Daoy (cell line): ENCODE measurements around the gene USP24. TPM values are rescaled to one million over a fixed set of nuclear protein-coding genes. Genes with fewer than 3 reads are reported as not detected.
"Not testable (repeated sequence)": the region's sequence is repeated elsewhere in the genome, so short reads cannot be mapped to it uniquely, and the experiment has no call there.

ENCODE experiments used
- DNase-seq: peaks from one replicate; pipeline ENCODE4 v3.0.0-alpha.2; 2015; ENCODE audit warnings: low read depth
- total RNA-seq: library from RNA; depleted of rRNA; stranded (reverse); fragments of >200 nt; shearing (Covaris generic); gene quantifications from 2 replicates; pipeline ENCODE4 v1.2.3, GENCODE V29; 2014

USP24 gene
- total RNA-seq, 1 experiment from 2014 or later = 19.7 TPM

- no peak for DNase-seq
Measured at GRCh38 chr1:55124470-55124869, 90.7 kb downstream of the USP24 start.

DNA sequence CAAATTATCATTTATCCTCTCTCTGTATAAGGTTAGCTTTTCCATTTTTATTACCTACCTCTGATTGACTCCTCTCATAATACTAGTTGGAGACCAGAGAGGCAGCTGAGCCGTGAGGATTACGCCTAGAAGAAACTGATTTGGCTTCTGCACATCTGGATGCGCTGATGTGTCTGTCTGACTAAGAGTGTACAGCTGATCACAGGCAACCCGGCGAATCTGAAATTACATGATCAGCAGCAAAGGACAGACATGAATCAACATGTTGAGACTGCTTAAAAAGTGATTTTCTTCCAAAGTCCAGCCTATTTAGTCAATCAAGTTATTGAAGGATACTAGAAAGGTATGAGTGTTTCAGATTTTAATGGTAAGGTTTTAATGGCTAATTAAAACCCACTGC lies 94.6 kb downstream of the USP24 start:
- DNase-seq = no peak

DNA sequence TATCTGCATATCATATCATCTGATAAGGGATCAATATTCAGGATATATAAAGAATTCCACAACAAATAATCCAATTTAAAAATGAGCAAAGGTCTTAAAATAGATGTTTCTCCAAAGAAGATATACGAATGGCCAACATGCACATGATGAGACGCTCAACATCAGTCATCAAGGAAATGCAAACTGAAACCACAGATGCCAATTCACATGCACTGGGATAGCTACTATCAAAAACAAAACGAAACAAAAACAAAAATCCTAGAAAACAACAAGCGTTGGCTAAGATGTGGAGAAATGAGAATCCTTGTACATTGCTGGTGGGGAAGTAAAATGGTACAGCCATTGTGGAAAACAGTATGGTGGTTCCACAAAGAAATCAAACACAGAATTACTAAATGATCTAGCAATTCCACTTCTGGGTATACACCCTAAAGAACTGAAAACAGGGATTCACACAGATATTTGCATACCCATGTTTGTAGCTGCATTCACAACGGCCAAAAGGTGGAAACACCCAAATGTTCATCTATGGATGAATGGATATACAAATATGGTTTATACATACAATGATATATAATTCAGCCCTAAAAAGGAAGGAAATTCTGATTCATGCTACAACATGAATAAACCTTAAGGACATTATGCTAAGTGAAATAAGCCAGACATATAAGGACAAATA lies 96.4 kb downstream of the USP24 start:
- DNase-seq = no peak

DNA sequence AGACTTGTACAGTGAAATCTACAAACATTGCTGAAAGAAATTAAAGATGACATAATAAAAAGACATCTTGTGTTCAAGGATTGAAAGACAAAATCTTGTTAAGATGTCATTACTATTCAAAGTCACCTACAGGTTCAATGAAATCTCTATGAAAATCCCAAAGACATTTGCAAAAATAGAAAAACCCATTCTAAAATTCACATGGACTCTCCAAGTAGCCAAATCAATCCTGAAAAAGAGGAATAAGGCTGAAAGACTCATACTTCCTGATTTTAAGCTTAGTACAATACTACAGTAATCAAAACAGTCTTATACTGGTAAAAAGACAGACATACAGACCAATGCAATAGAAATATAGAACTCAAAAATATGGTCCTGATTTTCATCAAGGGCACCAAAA lies 97.2 kb downstream of the USP24 start:
- no peak for DNase-seq

- not testable (repeated sequence) for DNase-seq
Measured at GRCh38 chr1:55109005-55109404, 106.2 kb downstream of the USP24 start.

DNA sequence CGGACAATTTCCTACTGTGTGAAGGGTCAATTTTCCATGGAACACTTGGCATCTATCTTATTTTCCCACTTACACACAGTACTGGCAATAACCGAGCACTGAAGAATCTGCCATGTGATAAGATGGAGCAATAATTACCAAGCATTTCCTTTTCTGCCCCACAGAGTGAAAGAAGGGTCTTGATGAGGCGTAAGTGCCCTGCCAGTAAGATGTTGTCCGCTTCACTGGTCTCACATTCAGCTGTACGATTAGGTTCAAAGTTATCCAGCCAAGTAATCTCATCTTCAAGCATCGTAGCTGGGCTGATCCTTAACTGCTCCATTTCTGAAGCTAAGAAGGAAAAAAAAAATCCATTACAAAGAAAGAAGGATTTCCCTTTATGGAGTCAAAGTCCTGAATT lies 108.1 kb downstream of the USP24 start:
- no peak for DNase-seq

- DNase-seq = no peak
Measured at GRCh38 chr1:55103891-55104290, 111.3 kb downstream of the USP24 start.

- no peak for DNase-seq
Measured at GRCh38 chr1:55095095-55095494, 120.1 kb downstream of the USP24 start.

- no peak for DNase-seq
Measured at GRCh38 chr1:55092475-55092874, 122.7 kb downstream of the USP24 start.

DNA sequence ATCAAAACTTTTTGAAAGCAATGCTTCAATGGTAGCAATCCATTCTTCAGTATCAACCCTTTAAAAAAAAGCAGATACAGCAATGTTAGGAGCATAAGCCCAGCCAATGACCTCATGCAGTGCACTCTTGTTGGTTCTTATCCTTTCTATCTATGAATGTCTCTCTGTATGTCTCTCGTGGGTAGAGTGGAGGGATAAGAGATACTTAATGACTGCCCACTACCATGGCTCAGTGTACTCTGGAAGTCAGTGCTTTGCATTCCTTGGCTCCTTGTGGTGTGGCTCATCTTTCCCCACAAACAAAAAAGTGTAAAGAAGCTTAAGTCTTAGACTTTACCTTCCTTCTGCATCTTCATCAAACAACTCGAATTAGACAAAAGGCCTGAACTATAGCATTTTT lies 125.5 kb downstream of the USP24 start:
- DNase-seq = no peak

DNA sequence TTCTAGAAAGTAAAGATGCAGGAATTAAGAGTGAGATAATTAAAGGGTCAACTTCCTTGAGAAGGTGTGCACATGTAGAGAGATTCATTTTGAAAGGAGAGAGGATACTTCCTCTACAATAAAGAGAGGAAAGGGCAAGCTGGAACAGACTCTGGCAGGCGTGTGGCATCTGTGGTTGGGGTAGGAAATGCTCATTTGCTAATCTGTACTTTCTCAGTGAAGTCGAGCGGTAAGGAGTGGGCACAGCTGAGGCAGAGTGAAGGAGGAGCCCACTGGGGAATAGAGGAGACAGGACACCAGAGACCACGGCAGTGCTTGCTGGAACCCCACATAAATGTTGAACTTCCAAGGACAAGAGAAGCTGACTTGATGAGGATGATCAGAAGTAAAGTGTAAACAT lies 126.8 kb downstream of the USP24 start:
- DNase-seq = no peak

DNA sequence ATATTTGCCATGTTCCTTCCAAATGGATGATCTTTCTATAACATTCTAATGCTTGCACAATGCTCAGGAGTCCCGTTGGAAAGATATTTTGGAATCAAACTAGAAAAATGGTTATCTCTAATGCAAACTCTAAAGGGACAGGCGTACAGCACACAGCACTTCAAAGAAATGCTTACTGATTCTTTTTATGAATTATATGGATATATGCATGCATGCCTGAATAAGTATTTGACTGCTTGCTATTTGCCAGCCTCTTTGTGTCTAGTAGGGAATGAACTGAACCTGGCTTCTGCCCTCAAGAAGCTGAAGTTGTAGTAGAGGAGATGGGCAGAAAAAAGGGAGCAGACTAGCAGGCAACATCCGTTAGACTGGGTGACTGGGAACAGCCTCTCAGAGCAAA lies 127.7 kb downstream of the USP24 start:
- no peak for DNase-seq

DNA sequence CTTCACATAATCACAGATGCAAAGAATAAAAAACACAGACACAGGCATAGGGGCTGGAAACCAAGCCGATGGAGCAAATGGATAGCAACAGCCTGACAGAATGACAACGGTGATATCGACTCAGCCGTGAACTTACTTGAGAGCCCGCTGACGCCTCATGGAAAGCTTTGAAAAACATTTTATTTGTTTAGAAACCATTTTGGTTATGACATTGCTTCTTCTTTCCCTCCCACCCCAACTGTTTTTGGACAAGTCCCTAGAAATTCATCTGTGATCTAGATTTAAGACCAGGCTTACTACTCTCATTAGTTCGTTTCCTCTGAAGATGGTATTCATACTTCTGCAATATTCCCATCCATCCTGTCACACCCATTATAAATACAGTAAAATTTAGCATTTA lies 130.9 kb downstream of the USP24 start:
- DNase-seq = no peak

DNA sequence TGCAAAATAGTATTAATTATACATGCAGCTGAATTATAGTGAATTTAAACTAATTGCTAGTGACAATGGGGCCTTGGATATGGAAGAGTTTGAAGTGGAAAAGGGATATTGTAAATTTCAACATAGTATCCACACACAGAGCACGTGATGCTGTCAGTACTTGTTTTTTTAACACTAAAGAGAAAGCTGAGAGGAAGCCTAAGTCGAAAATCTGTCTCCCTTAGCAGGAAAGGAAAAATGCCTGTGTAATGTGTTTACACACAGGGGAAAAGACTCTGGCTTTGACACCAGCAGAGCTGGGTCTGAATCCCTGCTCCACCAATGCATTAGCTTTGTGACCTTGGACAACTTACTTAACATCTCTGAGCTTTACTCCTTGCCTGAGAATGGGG lies 133.3 kb downstream of the USP24 start:
- DNase-seq = no peak

- DNase-seq = no peak
Measured at GRCh38 chr1:55081188-55081904, 133.8 kb downstream of the USP24 start.

DNA sequence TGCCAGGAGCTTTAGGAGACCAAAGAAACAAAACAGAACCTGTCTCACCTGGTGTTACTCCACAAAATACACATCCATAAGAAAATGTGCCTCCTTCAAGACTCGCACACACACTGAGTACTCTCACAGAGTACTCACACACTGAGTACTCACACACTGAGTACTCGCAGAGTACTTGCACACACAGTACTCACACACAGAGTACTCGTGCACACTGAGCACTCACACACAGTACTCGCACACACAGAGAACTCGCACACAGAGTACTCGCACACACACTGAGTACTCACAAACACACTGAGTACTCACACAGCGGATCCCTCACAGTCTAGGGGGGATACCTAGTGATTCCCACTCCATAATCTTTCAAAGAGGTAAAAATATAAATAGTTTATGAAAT lies 135.5 kb downstream of the USP24 start:
- no peak for DNase-seq

DNA sequence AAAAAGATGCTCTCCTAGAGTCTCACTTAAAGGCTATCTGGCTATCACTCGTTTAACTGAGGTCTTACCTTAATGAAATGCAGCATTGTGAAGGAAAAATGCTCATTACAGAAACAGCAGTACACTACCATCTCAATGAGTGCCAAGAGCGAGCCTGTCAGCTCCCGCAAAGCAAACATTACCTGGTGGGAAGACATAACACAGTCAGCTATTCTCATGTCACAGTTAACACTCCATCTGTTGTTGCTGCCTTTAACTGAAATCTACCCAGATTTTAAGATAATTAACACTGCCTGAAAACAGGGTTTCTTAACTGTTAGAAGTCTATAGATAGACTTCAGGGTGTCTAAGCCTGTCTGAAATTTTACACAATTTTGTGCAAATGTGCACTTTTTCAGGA lies 136.7 kb downstream of the USP24 start:
- DNase-seq = no peak

DNA sequence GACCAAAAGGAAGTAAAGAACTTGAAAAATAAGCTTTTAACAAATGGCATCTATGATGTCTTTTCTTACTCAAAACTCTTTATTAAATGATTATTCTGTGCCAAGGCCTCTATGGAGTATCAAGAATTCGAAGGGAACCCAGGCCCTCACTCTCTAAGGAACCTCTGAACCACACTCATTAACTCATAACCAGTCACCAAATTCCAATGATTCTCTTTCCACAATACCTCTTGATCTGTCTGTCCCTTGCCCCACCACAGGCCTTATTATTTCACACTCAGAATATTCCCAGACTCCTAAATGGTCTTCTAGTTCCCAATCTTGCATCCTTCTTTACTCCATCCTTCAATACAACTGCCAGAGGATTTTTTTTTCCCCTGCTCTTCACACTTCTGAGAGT lies 138.8 kb downstream of the USP24 start:
- DNase-seq = no peak

- DNase-seq = no peak
Measured at GRCh38 chr1:55074455-55074854, 140.7 kb downstream of the USP24 start.

DNA sequence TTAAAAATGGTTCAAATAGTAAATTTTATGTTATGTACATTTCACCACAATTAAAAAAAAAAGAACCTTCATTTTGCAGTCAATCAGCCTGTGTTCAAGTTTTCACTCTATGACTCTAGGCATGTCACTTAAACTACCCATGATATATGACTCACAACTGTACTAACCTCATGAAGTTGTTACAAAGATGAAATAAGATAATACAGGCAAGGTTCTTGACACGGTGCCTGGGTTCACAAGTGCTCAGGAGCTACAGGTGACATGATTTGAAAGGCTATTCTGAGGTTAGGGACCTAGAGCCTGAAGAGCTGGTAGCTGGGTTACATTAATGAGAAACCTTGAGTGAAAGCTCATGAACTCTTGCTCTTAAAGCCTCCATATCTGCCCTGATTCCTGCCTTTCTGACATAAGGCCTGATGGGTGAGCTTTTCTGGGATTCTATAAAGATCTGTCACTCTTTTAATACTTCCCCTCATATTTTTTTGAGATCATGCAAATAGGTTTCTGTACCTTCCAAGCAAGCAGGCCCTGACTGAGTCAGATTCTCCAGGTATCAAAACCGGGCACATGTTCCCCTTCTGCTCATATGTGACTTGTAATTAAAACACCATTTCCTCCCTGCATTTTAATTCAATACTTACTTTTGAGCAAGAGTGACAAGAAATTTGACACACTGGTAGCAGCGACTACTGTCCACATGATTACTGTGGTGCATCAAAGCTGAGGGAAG lies 141.8 kb downstream of the USP24 start:
- no peak for DNase-seq

DNA sequence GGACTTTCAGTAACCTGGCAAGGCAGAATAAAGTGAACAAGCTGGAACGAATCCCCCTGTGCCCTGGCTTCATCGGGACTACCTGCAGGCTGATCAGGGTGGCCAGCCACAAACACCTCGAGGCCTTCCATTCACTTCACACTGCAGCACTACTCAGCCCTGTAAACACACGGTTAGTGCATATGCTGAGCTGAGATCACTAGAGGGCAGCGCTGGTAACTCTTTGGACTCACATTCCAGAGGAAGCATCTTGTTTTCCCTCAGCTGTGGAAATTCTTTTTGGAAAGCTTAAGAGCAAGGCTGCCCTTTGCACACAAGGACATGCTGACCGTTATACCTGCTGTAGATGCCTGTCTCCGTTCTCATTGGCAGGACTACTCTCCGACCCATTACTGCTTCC lies 143.7 kb downstream of the USP24 start:
- no peak for DNase-seq

DNA sequence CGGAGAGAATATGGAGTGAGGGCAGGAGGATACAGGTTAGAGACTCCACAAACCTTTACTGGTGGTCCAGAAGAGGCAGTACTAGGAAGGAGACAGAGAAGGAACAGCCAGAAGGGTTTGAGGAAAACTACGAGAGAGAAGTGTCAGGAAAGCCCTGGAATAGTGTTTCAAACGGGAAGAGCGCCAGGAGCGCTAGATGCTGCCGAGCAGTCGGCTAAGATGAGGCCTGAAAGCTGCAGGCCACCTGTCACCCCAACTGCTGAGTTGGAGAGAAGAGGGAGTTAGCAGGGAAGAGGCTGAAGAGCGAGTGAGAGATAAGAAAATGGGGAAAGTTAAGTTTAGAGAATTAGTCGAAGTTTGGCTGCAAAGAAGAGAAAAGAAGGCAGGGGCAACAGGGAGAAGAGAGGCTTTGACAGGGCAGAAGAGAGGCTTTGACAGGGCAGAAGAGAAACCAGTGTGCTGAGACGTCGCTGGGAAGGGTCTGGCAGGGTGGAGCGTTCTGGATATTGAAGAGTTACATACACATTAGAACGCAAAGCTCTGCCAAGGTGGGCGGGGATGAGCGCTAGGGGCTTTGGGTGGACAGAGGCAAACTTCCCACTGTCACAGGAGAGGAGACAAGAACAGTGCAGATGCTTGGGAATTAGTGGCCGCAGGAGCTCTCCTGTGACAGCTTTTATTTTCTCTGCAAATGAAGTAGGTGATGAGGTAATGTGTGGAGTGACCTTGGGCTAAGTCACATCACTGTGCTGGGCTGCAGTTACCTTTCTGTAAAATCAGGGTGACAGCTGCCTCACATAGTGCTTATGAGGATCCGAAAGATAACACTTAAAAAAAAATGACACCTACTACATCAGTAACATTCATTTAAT lies 144.6 kb downstream of the USP24 start:
- DNase-seq = no peak
